ENCODE measurements around the gene TIMD4.
"Not testable (repeated sequence)": the region's sequence is repeated elsewhere in the genome, so short reads cannot be mapped to it uniquely, and the experiment has no call there.

TIMD4 gene

DNA sequence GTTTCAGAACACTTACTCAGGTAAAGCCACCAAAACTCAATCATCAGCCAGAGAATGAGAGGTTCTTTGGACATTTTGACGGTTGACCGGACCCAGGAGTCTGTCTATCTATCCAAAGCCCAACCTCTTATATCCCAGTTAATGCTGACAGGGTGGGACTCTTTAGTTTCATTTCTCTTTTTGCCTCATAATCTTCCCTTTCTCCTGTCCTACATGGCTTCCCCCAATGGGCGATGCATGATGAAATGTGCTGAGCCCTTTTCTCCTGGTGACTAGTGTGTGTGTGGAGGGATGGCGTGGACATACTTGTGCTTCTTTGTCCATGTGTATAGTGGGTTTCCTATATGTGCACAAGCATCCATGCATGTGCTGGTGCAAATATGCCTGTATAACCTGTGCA, at the start of gene TIMD4:
Gene TIMD4 (minus strand): TSS at position 102 of the 400 bp plus-strand sequence. CDS start 28 bp downstream, at position 74.
- no peak for DNase-seq

DNA sequence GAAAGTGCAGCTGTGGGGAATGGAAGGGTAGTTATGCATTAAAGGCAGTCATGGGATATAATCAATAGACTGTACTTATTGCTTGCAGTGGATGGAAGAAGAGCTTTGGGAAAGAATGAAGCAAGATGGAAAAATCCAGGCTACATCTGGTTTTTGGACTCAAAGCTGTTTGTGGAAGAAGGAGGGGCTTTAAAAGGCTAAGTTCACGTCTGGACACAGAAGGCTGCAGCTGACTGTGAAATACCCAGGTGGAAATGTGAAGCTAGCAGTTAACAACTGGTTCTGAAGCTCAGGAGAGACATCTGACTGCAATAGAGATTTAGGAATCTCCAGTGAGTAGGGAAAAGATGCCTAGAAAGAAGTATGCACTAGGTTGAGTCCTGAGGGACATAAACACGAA, 43.2 kb upstream of the TIMD4 start:
- no peak for DNase-seq

DNA sequence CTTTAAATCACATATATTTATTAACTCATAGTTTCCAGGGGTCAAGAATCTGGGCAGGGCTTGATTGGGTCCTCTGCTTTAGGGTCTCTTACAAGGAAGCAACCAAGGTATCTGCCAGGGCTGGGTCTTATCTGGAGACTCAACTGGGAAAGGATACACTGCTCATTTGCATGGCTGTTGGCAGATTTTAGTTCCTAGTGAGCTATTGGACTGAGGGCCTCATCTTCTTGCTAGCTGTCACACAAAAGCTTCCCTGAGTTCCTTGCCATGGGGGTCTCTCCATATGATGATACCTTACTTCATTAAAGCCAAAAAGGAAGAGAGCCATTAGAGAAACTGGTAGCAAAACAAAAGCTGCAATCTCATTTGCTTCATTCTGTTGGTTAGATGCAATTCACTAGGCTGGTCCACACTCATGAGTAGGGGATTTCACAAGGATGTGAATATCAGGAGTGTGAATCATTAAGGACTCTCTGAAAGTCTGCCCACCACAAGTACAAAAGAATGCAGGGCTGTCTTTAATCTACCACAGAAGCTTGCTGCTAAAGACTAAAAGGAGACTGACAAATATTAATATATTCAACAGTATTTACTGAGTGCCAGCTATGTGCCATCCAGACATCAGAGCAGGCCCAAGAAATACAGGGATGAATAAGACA, 42.0 kb upstream of the TIMD4 start:
- DNase-seq, result no peak

DNA sequence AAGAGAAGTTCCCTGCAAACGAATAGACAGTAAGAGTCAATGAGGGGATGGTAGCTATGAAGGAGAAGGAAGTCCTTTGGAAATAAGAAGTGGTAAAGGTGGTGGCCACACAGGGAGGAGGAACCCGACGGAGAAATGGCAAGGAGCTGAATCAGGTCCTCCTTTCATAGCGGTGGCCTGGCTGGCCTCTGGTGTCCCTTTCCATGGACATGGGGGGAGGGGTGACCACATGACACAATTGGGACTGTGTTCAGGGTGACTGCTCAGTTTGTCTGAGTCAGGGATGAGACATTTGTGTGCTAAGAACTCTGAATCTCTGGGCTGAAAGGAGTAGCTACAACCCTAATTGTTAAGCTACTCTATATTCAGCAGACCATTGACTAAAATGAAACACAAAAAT, 28.7 kb upstream of the TIMD4 start:
- DNase-seq, result no peak

DNA sequence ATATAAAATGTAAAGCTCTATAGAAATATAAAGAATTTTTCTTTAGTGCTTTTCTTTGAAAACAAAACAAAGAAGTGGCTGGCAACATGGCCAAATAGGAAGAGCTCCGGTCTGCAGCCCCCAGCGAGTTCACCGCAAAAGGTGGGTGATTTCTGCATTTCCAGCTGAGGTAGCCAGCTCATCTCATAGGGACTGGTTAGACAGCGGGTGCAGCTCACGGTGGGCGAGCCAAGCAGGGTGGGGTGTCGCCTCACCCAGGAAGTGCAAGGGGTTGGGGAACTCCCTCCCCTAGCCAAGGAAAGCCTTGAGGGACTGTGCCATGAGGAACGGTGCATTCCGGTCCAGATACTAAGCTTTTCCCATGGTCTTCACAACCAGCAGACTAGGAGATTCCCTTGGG, 21.0 kb upstream of the TIMD4 start:
- no peak for DNase-seq

DNA sequence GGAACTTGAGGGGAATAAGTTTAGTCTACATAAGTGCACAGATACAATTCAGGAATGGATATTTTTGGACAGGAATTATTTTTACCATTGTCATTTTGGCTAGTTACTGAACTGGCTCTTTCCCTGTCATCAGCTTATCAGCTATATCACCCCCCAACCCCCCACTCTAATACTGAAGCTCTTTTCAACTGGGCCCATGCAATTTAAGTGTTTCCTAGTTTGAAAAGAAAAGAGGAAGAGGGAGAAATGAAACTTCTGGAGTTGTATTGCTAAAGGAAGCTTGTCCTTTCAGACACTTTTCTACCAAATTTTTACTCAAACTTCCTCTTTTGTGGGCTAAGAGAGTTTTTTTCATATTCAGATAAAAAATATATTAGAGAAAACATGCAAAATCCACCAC, 18.5 kb upstream of the TIMD4 start:
- no peak for DNase-seq

DNA sequence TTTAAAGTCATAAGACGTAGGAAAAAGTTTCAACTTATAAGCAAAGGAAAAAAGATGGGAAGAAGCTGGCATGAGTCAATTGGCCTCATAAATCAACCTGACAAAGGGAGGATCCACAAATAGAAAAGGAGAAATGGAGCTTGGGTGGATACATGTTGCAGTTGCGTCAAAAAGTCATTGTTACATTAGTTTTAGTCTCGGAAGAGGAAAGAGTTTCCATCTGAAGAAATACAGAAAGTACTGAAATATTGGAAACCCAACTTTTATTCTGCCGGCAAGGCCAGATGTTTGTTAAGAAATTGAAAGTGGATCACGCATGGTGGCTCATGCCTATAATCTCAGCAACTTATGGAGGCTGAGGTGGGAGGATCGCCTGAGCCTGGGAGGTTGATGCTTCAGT, 11.3 kb upstream of the TIMD4 start:
- DNase-seq, result no peak

DNA sequence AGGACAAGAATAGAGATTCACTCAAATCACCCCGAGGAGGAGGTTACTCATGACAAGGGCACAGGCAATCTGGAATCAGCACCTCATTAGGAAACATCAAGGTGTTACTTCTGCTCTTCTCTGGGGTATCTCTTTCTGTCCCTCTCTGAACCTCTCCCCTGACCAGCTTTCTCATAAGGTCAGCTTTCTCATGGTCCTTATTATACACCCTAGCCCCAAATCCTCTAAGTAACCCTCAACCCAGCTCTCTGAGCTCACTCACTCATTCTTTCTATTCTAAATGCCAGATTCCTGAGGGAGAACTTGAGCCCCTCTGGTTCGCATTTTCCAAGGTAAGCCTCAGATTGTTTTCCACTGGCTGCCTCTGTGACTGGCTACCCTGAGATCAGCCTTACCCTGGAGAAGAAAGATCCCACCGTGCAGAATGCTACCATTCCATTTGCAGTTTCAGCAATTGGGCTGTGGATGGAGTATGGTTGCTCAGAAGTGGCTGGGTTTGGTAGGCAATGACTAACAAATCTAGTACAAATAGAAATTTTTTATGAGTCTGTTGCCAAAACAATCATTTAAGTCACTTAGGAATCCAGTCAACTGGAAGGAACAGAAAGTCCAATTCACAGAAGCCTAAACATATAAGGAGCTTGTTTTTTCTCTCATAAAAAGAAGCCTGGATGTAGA, 9.0 kb upstream of the TIMD4 start:
- DNase-seq, result no peak

DNA sequence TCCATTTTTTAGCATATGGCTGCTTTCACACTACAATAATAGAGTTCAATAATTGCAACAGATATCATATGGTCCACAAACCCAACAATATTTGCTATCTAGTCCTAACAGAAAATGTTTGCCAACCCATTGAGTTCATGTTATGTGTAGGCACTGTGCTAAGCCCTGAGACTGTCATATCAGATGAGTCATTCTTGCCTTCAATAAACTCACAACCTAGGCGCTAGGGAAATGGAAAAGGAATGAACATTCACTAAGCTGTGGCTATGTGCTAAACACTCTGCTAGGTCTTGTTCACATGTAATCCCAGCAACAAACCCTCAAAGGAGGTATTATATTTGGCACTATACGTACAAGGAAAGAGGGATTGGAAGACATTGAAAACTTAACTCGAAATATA, 8.4 kb upstream of the TIMD4 start:
- no peak for DNase-seq

DNA sequence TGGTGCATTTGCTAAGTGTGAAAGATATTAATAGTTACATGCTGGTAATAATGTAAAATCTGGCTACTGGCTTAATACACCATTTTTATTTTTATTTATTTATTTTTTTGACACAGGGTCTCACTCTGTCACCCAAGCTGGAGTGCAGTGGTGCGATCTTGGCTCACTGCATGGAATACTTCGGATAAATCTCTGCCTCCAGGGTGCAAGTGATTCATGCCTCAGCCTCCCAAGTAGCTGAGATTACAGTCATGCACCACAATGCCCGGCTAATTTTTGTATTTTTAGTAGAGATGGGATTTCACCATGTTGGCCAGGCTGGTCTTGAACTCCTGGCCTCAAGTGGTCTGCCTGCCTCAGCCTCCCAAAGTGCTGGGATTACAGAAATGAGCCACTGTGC, 4.4 kb upstream of the TIMD4 start:
- not testable (repeated sequence) for DNase-seq

DNA sequence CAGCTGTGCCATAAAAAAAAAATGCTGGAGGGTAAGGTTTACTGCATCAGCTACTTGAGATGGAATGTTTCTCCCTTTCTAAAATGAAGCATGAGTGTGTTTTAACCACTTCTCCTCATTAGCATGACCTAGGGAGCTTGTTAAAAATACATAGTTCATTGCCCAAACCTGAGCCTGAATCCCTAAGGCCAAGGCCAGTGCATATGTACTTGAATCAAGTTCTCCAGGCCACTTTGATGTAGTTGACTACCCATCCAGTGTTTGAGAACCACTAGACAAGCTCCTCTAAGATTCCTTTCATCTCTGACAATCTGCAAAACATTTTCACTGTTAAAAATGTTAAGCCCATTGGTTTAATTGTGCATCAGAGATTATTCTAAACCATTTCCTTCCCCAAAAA, 6.7 kb downstream of the TIMD4 start:
- no peak for DNase-seq

DNA sequence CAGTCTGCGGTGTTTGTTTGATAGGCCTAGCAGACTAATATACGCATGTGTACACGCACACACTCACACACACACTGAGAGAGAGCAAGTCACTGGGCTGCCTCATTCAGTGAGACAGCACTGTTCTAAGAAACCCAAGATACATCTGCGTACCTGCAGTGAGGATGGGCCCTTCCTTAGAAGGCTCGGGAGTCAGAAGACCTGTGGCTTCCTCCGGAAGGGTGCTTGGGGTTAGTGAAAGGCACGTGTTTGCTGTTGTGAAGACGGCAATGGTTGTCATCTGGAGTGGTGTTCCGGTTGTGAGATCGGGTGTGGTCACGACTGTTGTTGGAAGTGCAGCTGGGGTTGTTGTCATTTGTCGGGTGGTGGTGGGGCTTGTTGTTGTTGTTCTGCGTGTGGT, 11.7 kb downstream of the TIMD4 start:
- DNase-seq, result no peak

DNA sequence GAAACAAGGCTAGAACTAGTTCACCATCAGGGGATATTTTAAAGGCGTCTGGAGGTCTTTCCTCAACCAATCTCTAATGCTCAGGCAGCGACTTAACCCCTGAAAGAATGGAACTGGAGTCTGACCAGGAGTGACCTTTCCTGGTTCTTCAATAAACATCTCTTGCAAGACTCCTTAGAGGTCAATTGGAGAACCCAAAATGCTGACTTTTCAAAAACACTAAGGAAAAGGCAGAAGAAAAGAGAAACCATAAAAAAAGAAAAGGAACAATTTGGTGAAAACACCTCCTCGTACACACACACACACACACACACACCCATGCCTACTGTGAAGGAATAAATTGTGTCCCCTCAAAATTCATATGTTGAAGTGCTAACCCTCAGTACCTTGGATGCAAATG, 12.3 kb downstream of the TIMD4 start:
- no peak for DNase-seq

DNA sequence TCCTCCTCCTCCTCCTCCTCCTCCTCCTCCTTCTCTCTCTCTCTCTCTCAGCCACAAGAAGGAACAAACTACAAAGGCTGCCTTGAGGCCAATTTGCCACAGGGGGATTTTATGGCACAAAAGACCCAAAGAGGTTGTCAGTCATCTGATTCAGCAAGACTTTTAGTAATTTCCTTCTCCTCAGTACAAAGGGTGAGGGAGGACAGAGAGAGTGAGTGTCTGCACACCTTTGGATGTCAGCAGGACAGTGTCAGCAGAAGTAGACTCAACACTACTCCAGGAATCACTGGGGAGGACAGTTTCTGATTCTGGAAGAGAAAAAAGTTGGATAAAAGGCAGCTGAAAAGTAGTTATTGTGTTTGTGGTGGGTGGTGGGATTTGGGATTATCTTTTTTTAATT, 13.6 kb downstream of the TIMD4 start:
- no peak for DNase-seq

DNA sequence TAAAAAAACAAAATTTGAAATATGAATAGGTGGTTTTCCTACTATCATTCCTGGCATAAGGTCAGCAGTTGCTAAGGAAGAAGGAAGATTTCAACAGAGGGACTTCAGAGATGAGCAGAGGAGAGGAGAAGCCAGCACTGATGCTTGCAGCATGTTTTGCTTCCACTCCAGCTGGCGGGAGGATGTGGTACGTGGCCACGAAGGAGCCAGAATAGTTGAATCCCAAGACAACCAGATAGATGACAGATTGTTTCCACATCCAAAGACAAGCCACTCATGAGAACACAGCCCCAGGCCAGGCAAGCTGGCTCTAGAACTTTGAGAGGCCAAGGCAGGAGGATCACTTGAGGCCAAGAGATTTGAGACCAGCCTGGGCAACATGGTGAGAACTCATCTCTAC, 15.1 kb downstream of the TIMD4 start:
- DNase-seq, result no peak

DNA sequence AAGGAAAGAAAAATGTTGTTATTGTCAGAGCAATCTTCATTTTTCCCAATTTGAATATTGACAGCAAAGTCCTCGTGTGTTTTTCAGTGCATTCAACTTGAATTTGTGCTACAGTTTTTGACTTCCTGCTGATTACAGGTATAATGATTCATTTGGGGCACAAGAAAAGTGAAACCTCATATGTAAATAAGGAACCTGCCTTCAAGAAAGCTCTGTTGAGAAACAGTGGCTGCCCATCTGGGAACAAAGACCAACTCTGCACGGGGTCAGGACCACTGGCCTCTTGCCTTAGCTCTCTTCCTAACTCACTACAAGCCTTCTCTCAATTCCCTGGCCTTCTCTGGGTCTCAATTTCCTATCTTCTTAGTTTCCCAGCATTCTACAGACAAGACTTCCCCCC, 21.0 kb downstream of the TIMD4 start:
- no peak for DNase-seq

DNA sequence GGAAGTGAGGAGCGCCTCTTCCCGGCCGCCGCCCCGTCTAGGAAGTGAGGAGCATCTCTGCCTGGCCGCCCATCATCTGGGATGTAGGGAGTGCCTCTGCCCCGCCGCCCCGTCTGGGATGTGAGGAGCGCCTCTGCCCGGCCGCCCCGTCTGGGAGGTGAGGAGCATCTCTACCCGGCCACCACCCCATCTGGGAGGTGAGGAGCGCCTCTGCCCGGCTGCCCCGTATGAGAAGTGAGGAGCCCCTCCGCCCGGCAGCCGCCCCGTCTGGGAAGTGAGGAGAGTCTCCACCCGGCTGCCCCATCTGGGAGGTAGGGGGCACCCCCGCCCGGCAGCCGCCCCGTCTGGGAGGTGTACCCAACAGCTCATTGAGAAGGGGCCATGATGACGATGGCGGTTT, 22.6 kb downstream of the TIMD4 start:
- not testable (repeated sequence) for DNase-seq

DNA sequence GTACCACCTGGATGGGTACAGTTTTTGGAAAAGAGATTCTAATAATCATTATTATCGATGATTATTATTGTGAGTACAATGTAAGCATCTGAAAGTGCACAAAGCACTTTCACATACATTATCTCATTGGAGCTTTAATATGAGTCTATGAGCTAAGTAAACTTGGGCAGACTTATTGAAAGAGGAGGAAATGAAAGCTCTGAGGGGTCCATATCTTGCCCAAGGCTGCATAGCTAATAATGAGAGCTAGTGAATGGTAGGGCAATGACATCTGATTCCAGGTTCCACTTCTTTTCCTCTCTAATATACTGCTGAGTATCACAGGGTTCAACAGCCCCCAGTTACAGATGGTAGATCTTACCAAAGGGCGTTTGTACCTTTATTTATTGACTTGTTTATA, 26.1 kb downstream of the TIMD4 start:
- no peak for DNase-seq

DNA sequence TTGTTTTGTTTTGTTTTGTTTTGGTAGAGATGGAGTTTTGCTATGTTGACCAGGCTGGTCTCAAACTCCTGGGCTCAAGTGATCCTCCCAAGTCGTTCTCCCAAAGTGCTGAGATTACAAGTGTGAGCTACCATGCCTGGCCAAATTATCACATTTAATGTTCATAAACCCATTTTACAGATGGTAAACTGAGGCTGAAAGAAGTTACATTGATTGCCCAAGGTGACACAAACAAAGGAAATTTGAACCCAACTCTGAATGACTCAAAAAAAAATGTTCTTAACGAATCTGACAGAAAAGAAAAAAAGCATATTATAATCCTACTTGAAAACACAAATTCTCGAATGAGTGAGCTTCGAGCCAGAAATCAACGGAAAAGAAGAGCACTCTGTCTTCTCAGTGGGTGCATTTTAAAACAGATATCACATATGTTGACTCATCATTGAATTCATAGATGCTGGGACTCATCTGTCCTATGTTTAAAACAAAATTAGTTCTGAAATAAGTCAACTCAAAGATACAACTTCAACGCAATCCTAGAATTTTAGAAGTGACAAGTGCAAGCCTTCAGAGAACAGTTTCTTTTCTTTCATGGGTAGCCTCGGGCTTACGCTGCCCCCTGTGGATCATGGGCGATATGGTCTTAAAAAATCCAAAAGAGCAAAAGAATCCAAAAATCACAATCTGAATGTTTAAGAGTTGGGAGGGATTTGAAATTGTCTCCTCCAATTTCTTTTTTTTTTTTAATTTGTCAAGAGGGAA, 28.4 kb downstream of the TIMD4 start:
- DNase-seq, result no peak

DNA sequence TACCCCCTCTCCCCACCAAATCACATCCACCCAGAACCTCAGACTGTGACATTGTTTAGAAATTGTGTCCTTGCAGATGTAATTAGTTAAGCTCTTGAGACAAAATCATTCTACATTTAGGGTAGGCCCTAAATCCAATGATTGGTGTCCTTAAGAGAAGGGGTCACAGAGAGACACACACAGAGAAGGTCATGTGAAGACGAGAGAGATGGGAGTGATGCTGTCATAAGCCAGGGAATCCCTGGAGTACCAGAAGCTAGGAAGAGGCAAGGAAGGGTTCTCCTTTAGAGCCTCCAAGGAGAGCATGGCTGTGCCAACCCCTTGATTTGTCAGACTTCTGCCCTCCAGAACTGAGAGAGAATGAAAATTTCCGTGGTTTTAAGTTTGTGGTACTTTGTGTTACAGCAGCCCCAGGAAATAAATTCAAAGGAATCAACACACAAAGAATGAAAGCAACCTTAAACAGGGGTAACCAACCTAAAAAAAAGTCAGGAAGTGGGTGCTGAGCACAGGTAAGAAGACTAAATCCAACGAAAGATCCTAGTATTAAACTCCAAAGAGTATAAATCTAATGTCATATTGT, 33.6 kb downstream of the TIMD4 start:
- no peak for DNase-seq

DNA sequence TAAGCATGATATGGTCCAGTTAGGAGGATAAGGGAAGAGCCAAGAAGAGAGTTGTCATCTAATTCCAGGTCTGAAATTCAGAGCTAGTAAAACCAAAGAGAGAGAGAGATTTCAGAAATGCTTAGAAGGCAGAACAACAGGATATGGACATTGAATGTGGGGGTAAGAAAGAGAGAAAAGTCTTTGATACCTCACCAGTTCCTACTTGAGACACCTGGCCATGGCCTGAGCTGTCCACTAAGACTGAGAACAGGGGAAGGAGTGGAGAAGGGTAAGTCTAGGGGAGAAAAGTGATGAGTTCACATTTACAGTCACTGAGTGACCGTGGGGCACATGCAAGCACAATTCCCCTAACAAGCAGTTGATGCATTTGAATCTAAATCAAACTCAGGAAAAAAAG, 35.5 kb downstream of the TIMD4 start:
- DNase-seq, result no peak

DNA sequence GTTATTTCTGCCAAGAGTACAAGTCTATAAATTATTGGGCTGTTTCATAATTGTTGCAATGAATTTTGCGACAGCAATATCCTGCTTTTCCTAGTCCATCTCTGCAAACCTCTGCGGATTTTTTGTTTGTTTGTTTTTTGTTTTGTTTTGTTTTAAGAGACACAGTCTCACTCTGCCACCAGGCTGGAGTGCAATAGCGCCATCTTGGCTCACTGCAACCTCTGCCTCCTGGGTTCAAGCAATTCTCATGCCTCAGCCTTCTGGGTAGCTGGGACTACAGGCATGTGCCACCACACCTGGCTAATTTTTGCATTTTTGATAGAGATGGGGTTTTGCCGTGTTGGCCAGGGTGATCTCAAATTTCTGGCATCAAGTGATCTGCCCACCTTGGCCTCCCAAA, 37.3 kb downstream of the TIMD4 start:
- not testable (repeated sequence) for DNase-seq

DNA sequence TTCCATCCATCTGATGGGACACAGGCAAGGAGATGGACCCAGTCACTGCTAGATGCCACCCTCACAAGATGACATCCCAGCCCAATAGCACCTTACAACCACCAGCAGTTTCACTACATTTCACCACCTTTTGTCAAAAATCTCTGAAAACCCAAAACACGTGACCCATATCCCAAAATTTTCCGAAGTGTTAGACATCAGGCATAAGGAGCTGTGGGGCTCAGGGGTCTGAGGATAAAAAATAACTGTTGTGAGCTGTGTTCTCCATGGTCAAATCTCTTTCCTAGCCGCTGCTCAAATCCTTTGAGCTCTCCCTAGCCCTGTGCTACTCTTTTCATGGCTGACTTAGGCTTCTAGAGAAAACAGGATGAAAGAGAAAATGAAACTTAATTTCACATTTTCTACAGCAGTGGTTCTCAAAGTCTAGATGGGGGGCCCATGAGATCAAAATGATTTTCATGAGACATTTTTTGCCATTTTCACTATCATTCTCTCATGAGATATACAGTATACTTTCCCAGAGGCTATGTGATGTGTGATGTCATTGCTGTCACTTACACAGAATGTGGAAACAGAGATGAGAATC, 40.7 kb downstream of the TIMD4 start:
- no peak for DNase-seq
